Peyer's patch (tissue), 4 donors: ENCODE measurements around the gene IQSEC3.
"Not testable (repeated sequence)": the region's sequence is repeated elsewhere in the genome, so short reads cannot be mapped to it uniquely, and the experiment has no call there.

Source experiments
- POLR2A ChIP-seq, 2 donors: fragments of 450-650 bp; IDR thresholded peaks; one replicate each; pipeline ENCODE4 v1.5.1; 2017; ENCODE audit warnings: antibody characterized with exemption in 2 of 2, mild to moderate bottlenecking in 2 of 2, moderate library complexity in 2 of 2
- TF ChIP-seq, protein P1 (sequence below), 6 experiments: fragments of 450-650 bp in 4 of 6; fragments of 200-600 bp in 2 of 6; sonication (generic) in 1 of 6; IDR thresholded peaks; one replicate each; pipeline ENCODE4 v1.5.1; 2017 to 2019; ENCODE audit warnings: antibody characterized with exemption in 6 of 6, mild to moderate bottlenecking in 3 of 6, moderate library complexity in 1 of 6

DNA sequence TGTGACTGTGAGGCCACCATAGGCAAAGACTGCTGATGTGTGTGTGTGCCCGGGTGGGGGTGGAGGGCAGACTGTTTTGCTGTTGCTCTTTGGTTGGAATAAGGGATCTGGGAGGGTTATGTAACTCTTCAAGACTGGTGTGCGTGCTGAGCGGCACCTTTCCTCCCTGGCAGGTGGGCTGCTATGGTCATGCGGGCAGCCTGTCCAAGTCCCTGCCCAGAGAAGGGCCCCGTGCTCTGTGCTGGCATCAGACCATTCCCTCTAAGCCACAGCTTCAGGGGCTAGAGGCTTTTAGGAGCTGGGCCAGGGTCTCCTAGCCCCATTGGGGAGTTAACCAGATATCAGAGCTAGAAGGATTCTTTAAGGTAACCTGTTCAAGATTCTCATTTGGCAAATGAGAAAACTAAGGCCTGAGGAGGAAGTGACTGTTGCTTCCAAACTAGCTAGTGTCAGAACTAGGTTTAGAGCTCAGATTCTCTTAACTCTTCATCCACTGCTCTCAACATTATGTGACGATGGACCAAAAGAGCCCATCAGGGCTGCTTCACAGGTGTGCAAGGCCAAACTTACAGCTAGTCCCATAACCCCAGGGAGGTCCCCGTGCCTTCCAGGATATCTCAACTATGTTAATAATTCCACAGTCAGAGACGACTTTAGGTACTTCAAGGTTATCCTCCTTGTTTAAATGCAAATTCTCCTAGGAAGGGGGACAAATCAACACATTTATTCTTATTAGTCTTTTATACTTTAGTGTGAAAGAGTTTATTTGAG, 8.0 kb downstream of the IQSEC3 start:
- TF ChIP-seq, protein P1, sequence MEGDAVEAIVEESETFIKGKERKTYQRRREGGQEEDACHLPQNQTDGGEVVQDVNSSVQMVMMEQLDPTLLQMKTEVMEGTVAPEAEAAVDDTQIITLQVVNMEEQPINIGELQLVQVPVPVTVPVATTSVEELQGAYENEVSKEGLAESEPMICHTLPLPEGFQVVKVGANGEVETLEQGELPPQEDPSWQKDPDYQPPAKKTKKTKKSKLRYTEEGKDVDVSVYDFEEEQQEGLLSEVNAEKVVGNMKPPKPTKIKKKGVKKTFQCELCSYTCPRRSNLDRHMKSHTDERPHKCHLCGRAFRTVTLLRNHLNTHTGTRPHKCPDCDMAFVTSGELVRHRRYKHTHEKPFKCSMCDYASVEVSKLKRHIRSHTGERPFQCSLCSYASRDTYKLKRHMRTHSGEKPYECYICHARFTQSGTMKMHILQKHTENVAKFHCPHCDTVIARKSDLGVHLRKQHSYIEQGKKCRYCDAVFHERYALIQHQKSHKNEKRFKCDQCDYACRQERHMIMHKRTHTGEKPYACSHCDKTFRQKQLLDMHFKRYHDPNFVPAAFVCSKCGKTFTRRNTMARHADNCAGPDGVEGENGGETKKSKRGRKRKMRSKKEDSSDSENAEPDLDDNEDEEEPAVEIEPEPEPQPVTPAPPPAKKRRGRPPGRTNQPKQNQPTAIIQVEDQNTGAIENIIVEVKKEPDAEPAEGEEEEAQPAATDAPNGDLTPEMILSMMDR (IDR thresholded peaks at IDR 0.05) = not testable (repeated sequence)
- not testable (repeated sequence) for TF ChIP-seq POLR2A (IDR thresholded peaks at IDR 0.05)
